Germinal center (tissue), 1 donor: ENCODE measurements around the gene KLHL26.

Experiments
- DNase-seq: peaks from one replicate; pipeline ENCODE4 v3.0.0; 2012; ENCODE audit warnings: mixed read lengths, low spot score

Gene KLHL26

DNA sequence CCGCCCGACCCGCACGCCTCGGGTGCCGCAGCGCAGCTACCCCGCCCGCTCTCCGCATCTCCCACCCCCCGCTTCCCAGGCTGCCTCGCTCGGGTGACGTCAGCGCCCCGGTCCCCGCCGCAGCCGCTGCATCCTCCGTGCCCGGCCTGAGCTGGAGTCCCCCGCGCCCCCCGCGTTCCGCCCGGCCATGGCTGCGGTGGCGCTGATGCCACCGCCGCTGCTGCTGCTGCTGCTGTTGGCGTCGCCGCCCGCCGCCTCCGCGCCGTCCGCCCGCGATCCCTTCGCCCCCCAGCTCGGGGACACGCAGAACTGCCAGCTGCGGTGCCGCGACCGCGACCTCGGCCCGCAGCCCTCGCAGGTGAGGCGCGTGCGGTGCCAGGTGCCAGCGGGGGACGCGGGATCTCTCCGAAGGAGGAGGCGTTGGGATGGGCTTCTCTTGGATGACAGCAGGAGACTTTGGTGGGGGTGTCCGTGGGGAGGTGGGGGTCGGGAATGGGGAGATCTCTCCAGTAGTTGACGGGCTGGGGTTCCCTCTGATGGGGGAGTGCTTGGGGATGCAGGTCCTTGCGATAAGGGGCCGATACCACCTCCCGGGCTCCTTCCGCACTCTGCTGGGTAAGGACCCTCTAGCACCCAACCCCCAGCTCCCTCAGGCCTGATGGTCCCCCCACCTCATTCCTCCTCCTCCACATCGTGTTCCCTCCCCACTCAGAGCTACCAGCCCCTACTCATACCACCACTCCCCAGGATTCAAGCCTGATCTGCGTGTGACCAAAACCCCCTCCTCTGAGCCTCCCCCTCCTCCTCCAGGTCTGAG, 23.8 kb upstream of the KLHL26 start, which contains the start of gene TMEM59L:
TSS of gene TMEM59L (plus strand) at position 99 of the 817 bp plus-strand sequence. CDS start at position 188, 89 bp downstream.
- DNase-seq, result no peak

- DNase-seq, result no peak
Measured at GRCh38 chr19:18613589-18614234, 23.1 kb upstream of the KLHL26 start.

DNA sequence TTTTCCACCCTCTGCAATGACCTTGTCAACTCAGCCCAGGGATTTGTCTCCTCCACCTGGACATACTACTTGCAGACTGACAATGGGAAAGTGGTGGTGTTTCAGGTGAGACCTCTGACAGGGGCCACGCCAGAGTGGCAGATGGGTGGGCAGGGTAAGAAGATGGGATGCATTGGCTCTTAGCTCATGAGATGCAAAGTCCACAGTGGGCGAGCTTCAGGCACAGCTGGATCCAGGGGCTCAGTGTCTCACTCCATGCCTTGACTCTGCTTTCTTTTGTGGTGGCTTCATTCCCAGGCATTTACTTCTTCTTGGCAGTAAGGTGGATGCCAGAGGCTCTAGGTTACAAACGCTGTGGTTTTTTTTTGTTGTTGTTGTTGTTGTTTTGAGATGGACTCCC, 20.8 kb upstream of the KLHL26 start:
- no peak for DNase-seq

GRCh38 chr19:18617562-18617961, 19.3 kb upstream of the KLHL26 start:
- no peak for DNase-seq

GRCh38 chr19:18618236-18618635, 18.6 kb upstream of the KLHL26 start:
- DNase-seq, result no peak

- DNase-seq, result no peak
Measured at GRCh38 chr19:18620311-18620710, 16.5 kb upstream of the KLHL26 start.

- no peak for DNase-seq
Measured at GRCh38 chr19:18620902-18621301, 15.9 kb upstream of the KLHL26 start.

- no peak for DNase-seq
Measured at GRCh38 chr19:18626906-18627305, 9.9 kb upstream of the KLHL26 start.

DNA sequence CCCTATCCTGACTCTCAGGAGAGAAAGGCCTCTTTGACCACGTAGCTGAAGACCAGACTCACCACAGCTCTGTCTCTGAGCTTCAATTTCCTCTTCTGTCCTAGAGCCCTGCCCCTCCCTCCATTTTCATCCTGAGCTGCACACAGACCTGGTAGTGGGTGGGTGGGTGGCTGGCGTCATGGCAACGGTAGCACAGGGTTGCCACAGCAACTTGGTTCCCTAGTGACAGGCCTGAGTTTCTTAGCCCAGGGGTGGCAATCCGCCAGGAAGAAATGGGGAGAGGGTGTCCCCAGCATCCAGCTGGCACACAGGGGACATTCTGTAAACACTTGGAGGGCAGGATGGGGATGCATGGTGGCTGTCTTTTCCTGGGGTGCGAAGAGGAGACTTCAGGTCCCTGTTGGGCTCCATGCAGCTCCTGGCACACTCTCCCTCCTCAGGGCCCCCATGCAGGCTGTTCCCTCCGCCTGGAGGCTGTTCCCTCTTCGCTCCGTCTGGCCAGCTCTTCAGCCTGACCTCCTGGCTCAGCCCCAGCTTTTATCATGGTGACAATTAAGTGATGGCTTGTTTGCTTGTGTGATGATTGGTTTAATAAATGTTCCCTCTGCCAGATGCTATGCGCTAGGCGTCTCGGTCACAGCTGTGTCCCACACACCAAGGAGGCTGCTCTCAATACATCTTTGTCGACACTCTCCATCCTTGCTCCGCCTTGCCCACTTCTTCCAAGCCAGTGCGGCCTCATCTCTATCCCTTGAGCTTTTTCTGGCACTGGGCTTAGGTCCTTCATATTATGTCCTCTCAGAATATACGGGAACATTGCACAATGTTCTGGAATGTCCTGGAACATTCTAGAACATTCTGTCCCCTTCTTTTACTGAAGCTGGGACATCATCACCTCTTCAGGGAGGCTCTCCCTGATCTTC, 7.4 kb upstream of the KLHL26 start:
- DNase-seq, result no peak

DNA sequence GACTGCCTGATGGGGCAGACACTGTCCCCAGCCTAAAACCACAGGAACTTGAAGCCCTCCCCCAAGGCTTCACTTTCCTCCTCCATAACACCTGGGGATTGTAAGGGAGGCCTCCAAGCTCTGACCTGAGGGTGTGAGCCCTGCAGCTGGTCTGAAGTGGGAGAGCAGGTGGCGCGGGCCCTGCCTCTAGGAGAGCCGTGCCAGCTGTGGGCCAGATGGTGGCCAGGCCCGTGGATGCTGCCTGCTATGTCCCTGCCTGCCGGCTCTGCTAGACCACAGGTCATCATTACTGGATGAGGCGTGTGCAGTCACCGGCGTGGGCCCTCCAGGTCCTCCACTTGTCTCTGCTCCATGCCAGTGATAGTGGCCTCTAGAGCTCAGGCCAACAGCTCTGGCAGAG, 3.5 kb upstream of the KLHL26 start:
- no peak for DNase-seq

GRCh38 chr19:18634612-18635297, 2.1 kb upstream of the KLHL26 start:
- DNase-seq, result no peak

DNA sequence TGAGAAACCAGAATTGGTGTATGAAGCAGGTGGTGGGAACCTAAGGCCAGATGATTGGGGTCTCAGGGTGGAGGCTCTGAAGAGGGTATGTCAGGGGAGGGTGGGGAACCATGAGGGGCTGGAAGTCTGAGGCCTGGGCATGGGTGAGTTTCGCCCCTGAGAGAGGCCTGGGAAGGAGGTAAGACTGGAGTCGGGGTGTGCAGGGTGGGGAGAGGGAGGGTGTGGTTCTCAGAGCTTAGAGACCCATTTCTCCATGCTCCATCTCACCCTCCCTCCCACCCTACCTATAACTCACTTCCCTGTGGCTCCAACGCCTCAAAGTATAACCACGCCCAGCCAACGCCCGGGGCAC, 1.0 kb upstream of the KLHL26 start:
- no peak for DNase-seq

- peak; percentile 98 for DNase-seq
Measured at GRCh38 chr19:18636183-18636968, 452 bp upstream of the KLHL26 start.

- no peak for DNase-seq
Measured at GRCh38 chr19:18637673-18638630, 1.1 kb downstream of the KLHL26 start.

DNA sequence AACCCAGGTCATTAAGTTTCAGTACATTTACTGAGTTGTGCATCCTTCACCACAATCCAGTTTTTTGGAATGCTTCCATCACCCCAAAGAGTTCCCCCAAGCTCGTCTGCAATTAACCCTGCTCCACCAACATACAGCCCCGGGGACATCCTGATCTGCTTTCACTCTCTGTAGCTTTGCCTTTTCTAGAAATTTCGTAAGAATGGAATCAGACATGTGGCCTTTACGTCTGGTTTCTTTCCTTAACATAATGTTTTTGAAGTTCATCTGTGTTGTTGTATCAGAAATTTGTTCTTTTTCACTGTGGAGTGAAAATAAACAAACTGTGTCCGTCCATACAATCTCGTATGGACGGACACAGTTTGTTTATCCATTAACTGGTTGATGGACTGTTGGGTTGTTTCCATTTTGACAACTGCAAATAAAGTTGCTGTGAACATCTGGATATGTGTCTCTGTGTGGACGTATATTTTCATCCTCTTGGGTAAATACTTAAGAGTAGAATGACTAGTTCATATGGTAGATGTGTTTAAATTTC, 2.9 kb downstream of the KLHL26 start:
- no peak for DNase-seq

GRCh38 chr19:18644196-18645034, 7.6 kb downstream of the KLHL26 start:
- no peak for DNase-seq

DNA sequence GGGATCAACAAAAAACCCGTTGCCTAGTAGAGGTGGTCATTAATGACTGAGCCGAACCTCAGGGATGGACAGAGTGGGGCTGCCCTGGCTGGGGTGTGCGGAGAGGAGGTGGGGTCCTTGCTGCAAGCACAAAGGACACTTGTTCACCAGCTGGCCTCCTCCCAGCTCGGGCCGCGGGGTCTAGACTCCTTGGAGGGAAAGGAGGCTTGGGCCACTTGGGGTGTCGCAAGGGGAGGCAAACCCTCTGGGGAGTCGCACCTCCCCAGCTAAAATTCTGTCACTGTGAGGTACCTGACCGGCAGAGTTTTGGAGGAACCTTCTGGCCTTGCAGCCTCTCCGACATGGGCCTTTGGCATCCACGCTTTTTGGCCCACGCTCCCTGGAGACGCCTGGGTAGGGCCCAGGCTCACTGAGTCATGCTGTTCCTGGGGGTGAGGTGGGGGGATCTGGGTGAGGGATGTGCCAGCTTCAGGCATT, 8.2 kb downstream of the KLHL26 start:
- DNase-seq, result no peak

DNA sequence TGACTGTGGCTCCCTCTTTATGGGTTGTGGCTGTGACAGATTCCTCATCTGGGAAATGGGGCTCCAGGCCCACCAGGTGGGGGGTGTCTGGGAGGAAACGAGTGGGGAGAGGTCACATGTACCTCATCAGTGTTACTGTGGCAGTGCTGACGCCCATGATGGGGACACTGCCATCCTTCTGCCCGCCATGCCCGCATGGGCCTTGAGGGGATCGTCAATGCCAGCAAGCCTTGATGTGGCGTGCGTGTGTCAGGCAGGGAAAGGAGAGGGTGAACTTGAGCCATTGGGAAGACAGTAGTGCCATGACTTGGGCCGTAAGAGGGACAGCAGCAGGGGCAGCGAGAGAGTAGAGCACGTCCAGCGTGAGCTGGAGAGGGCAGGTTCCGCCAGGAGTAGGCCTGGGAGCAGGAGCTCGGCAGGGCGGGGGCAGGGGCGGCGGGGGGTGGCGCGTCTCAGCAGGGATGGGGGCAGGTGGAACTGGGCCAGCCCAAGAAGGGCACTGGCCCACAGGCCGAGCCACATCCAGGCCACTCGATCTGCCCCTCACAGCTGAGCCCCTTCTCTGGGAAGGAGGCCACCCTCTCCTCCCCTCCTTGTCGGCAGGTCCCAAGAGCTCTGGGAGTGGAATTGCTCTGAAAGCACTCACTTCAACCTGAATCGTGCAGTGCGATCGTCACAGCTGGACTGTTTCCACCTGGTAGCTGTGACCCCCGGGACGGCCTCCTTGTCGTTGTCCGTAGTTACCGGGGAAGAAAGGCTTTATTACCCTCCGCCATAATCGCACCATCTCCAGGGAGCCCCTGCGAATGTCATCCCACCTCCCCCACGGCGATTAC, 9.9 kb downstream of the KLHL26 start:
- no peak for DNase-seq
